Immature natural killer cell (primary cell): ENCODE data around the gene TRERF1. TPM values are rescaled to one million over a fixed set of nuclear protein-coding genes. Genes with fewer than 3 reads are reported as not detected.

ENCODE experiments used
- DNase-seq, 3 donors: peaks; one replicate each; pipeline ENCODE4 v3.0.0; 2022; ENCODE audit warnings: mixed read lengths in 1 of 3
- H3K27ac Mint-ChIP-seq, 6 donors: one replicate each; pipeline ENCODE4 v1.8.0; 2020; ENCODE audit warnings: mixed read lengths in 6 of 6, mild to moderate bottlenecking in 5 of 6, inconsistent platforms in 4 of 6, moderate library complexity in 3 of 6
- H3K27me3 Mint-ChIP-seq, 3 donors: one replicate each; pipeline ENCODE4 v1.8.0; 2020 to 2021; ENCODE audit warnings: low read depth in 3 of 3, mild to moderate bottlenecking in 3 of 3, mixed read lengths in 3 of 3, moderate library complexity in 3 of 3, inconsistent platforms in 1 of 3
- H3K36me3 Mint-ChIP-seq, 3 donors: one replicate each; pipeline ENCODE4 v1.8.0; 2020; ENCODE audit warnings: mixed read lengths in 3 of 3, inconsistent platforms in 2 of 3, mild to moderate bottlenecking in 2 of 3
- H3K4me1 Mint-ChIP-seq, 2 donors: one replicate each; pipeline ENCODE4 v1.8.0; 2020; ENCODE audit warnings: inconsistent platforms in 2 of 2, mild to moderate bottlenecking in 2 of 2, mixed read lengths in 2 of 2, moderate library complexity in 1 of 2
- H3K4me3 Mint-ChIP-seq, 5 donors: one replicate each; pipeline ENCODE4 v1.8.0; 2020; ENCODE audit warnings: mild to moderate bottlenecking in 5 of 5, mixed read lengths in 5 of 5, inconsistent platforms in 3 of 5, moderate library complexity in 3 of 5
- H3K9me3 Mint-ChIP-seq, 6 donors: one replicate each; pipeline ENCODE4 v1.8.0; 2020; ENCODE audit warnings: mild to moderate bottlenecking in 6 of 6, mixed read lengths in 6 of 6, inconsistent platforms in 4 of 6, moderate library complexity in 3 of 6
- polyA plus RNA-seq, 3 donors: library from polyadenylated mRNA; unstranded; fragments of 300-500 nt; fragmentation: Illumina TruSeq; gene quantifications; one replicate each; pipeline ENCODE4 v1.2.3, GENCODE V29; 2021

Gene TRERF1
- polyA plus RNA-seq, 3 donors from 2014 or later, result 1.5 to 8.8 (median 2.1) TPM

DNA sequence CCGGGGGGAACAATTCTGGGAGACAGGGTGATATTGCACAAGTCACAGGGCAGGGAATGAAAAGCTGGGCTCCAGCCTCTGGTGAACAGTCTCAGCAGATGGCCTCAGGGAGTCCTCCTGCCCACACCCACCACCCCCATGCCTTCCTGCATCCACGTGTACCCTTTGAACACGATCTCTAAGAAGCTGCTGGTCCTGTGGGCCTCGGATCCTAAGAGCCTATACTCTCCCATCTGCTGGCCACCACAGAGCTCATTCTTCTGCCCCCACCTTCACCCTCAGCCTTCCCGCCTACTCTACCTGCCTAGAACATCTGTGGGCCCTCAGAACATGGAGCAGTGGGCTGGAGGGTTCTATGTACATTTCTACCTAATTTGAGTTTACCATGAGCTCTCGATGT, 60.3 kb downstream of the TRERF1 start:
- H3K27ac Mint-ChIP-seq, result peak overlapping the region; percentile 85 to 99 (median 98)
- H3K36me3 Mint-ChIP-seq, result no peaks in the 10 kb centered on the region
- H3K4me1 Mint-ChIP-seq, result peaks cover 89 to 96% of the 10 kb centered on the region in 2 donors
- no peaks in the 10 kb centered on the region for H3K9me3 Mint-ChIP-seq
- H3K4me3 Mint-ChIP-seq, result peak overlapping the region; percentile 79 to 86 (median 80)
- no peak for DNase-seq
- peaks cover 0 to 8% (median 0%) of the 10 kb centered on the region in 3 donors for H3K27me3 Mint-ChIP-seq

DNA sequence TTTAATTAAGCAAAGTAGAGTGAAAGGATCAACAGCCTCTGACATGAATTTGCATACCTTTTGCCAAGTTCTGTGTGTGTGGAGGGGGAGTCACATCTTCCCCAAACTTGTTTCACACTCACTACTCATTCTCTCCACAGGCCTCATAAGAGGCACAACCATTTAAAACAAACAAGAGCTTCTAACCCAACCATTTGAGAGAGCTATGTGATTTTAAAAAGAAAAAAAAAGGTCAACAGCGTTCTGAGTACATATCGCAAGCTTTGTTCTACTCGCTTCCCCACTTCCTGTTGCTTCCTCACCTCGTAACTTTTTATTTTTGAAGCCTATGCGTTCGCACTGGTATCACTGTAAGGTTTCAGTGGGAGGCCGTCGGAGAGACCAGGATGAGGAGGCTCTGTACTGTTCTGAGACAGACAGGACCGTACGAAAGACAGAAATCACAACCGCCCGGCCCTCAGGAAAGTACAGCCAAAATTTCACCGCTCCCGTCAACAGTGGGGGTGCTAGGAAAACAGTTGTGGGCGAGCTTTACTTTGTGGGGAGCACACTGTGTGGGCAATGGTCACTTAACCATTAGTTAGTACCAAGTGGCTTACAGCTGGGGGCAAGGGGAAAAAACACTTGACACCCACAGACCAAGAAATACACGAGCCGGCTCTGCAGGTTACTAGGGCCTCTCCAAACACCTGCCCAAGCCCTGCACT, 61.3 kb downstream of the TRERF1 start:
- H3K9me3 Mint-ChIP-seq, result no peaks in the 10 kb centered on the region
- peak; percentile 76 to 86 (median 82) for DNase-seq
- peak overlapping the region; percentile 79 to 86 (median 80) for H3K4me3 Mint-ChIP-seq
- H3K27ac Mint-ChIP-seq, result peak overlapping the region; percentile 85 to 99 (median 98)
- peaks cover 88 to 97% of the 10 kb centered on the region in 2 donors for H3K4me1 Mint-ChIP-seq
- H3K27me3 Mint-ChIP-seq, result peaks cover 0 to 8% (median 0%) of the 10 kb centered on the region in 3 donors
- no peaks in the 10 kb centered on the region for H3K36me3 Mint-ChIP-seq

DNA sequence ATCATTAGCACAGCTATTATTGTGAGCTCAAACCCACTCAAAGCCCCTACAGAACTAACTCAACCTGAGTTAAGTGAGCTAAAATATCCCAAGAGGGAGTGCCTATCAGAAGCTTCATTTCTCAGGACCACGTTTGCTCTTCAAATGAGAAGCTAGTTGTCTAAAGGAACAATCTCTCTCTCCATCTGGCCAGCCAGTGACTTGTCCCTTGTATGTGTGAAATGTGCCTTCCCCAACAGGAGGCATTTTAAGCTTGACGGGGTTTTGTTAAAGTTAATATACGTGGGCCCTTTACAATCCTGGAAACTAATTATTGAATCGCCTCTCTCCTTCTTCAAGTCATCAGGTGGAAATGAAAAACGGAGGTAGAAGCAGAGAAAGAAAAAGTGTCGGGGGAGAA, 62.0 kb downstream of the TRERF1 start:
- Mint-ChIP-seq H3K9me3 (no peaks in the 10 kb centered on the region), H3K27ac (peak overlapping the region; percentile 85 to 99 (median 98)), H3K4me1 (peaks cover 81 to 94% of the 10 kb centered on the region in 2 donors), H3K4me3 (peak overlapping the region; percentile 79 to 86 (median 80)), H3K36me3 (no peaks in the 10 kb centered on the region), H3K27me3 (peaks cover 0 to 8% (median 0%) of the 10 kb centered on the region in 3 donors)
- peak in 2 of 3 donors; percentile 19 to 38 for DNase-seq

DNA sequence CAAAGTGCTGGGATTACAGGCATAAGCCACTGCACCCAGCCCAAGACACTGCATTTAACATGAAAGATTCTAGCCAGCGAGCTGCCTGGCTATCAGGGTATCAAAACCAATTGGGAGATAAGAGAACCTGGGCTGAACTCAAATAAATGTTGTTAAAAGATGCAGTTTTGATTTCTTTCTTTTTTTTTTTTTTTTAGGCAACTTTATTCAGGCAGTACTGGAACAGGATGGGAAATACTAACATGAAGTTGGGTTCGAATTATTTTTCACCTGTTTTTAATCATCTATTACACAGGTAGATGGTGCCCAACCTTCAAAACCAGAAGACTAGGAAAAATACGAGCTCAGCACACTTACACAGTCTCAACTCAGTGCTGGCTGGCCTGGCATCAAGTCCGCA, 63.7 kb downstream of the TRERF1 start:
- DNase-seq, result no peak
- peak overlapping the region; percentile 85 to 99 (median 94) for H3K27ac Mint-ChIP-seq
- peak overlapping the region in 4 of 5 donors; percentile 37 to 76 (median 59) for H3K4me3 Mint-ChIP-seq
- H3K9me3 Mint-ChIP-seq, result no peaks in the 10 kb centered on the region
- H3K27me3 Mint-ChIP-seq, result peaks cover 0 to 8% (median 1%) of the 10 kb centered on the region in 3 donors
- peaks cover 73 to 86% of the 10 kb centered on the region in 2 donors for H3K4me1 Mint-ChIP-seq
- H3K36me3 Mint-ChIP-seq, result peaks cover 0 to 6% (median 0%) of the 10 kb centered on the region in 3 donors

DNA sequence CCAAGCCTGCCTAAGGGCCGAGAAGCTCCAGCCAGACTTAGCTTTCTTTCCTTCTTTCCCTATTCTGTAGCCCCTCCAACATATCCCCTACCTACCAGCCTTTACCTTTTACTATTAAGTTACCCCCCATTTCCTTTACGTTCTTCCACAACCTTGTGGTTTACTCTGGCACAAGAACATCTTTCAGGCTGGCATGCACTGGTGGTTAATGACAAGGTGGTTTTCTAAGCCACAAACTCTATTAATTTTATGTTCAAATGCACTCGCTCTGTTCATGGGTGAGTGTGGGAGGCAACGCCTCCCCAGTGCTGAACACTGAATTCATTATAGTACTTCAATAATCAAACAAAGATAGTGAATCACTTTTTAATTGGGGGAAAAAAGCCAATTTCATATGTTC, 64.4 kb downstream of the TRERF1 start:
- Mint-ChIP-seq H3K27me3 (peaks cover 0 to 8% (median 1%) of the 10 kb centered on the region in 3 donors), H3K27ac (peak overlapping the region; percentile 22 to 83 (median 80)), H3K9me3 (no peaks in the 10 kb centered on the region), H3K4me3 (peak overlapping the region; percentile 25 to 70 (median 65)), H3K36me3 (peaks cover 0 to 6% (median 0%) of the 10 kb centered on the region in 3 donors), H3K4me1 (peaks cover 68 to 82% of the 10 kb centered on the region in 2 donors)
- DNase-seq, result peak; percentile 40 to 66 (median 41)

DNA sequence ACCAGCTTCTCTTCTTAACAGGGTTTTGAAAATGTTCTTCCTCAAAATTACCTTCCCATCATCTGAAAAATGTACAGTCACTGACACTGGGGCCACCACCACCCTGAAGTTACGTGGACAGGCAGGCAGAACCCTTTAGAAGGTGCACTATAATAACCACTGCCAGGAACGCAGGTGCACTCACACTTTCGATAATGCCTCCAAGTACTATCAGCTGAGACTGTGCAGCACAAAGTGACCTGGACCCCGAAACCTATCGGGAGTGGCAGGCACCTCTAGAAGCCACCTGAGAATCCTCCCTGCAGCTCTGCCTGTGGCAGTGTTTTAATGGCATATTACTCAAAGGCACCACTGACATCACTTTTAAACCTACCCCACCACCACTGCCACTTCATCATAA, 66.4 kb downstream of the TRERF1 start:
- Mint-ChIP-seq H3K9me3 (no peaks in the 10 kb centered on the region), H3K4me3 (peak overlapping the region in 1 of 5 donors; percentile 10), H3K27ac (peak overlapping the region in 2 of 6 donors; percentile 12 to 16), H3K27me3 (peaks cover 0 to 3% (median 2%) of the 10 kb centered on the region in 3 donors), H3K4me1 (peaks cover 56 to 81% of the 10 kb centered on the region in 2 donors), H3K36me3 (peaks cover 0 to 6% (median 0%) of the 10 kb centered on the region in 3 donors)
- DNase-seq, result no peak

DNA sequence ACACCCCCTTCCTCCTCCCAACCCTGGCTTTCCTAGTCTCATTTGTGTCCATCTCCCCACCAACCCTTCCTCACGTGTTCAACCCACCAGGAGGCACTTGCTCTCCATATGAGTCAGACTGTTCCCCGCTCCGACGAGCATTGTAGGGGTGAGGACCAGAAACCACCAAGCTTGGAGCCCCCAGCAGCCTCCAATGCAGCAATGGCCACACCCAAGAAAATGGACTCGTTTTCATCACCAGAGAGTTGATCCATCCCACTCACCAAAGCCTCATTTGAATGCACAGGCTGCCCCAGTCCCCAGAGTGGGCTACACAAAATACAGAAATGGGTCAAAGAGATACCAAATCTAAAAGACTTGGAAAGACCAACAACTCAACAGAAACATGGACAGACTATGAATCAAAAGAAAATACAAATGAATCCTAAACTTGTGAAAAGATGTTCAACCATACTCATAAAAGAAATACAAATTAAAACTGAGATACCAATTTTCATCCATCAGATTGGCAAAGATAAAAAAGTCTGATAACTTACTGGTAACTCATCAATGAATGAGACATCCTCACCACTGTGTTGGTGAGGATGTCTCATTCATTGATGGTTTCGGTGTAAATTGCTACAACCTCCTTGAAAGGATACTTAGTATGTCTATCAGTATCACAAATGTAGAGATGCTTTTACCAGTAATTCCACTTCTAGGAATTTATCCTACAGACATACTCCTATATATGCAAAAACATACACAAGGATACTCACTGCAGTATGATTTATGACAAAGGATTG, 68.1 kb downstream of the TRERF1 start:
- Mint-ChIP-seq H3K4me3 (peak overlapping the region in 1 of 5 donors; percentile 6), H3K36me3 (peaks cover 0 to 6% (median 0%) of the 10 kb centered on the region in 3 donors), H3K27ac (peak overlapping the region in 3 of 6 donors; percentile 38 to 61 (median 53)), H3K9me3 (no peaks in the 10 kb centered on the region), H3K4me1 (peaks cover 46 to 78% of the 10 kb centered on the region in 2 donors), H3K27me3 (peaks cover 0 to 3% (median 0%) of the 10 kb centered on the region in 3 donors)
- DNase-seq, result no peak

DNA sequence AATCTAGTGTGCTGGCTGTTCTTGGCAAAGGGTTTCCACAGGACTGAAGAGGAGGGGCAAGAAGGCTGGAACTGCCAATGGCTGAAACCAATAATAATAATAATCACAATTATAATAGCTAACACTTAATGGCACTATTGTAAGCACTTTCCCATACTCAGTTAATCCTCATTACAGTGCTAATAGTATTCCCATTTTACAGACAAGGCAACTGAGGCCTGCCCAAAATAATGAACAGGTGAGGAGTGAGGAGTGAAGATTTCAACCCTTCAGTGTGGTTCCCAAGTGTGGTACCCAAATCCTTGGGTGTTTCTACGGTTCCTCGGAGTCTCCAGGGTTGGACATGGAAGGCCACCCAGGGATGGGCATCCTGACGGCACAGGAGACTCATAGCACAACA, 69.9 kb downstream of the TRERF1 start:
- Mint-ChIP-seq H3K27ac (no peak overlapping the region), H3K4me1 (peaks cover 41 to 76% of the 10 kb centered on the region in 2 donors), H3K4me3 (no peak overlapping the region), H3K9me3 (no peaks in the 10 kb centered on the region), H3K27me3 (peaks cover 0 to 6% (median 0%) of the 10 kb centered on the region in 3 donors), H3K36me3 (peaks cover 0 to 6% (median 3%) of the 10 kb centered on the region in 3 donors)
- no peak for DNase-seq

DNA sequence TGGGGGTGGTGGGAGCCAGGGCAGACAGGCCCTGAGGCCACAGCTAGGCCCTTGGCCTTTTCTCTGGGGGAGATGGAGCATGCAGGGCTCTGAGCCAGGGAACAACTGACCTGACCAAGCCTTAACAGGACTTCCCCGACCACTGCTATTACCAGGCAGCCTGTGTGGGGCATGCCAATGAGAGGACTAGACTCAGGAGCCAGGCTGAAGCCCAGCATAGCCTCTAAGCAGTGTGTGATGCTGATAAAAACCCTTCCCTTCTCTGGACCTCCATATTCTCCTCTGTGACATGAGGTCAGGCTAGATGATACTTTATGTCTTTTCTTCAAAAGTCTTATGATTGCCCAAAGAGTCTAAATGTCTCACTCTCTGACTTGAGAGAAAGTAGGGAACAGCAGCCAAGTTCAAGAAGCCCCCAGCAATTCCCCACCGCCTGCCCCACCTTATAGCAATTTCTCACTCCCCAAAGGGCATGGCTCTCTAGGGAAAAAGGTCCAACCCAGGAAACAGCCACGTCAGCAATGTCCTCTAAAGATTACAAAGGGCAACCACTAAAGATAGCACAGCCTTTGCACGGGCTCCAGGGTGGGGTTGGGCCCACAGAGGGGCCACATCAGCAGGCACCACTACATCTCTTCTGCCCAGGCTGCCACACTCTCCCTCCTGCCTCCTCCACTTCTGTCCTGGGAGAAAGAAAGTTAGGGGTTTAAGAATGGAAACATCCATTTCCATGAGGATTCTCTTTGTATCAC, 71.3 kb downstream of the TRERF1 start:
- Mint-ChIP-seq H3K9me3 (no peaks in the 10 kb centered on the region), H3K4me3 (peak overlapping the region in 1 of 5 donors; percentile 33), H3K27ac (peak overlapping the region in 4 of 6 donors; percentile 29 to 83 (median 54)), H3K36me3 (peaks cover 0 to 9% (median 3%) of the 10 kb centered on the region in 3 donors), H3K27me3 (peaks cover 0 to 6% (median 3%) of the 10 kb centered on the region in 3 donors), H3K4me1 (peaks cover 36 to 75% of the 10 kb centered on the region in 2 donors)
- DNase-seq, result no peak

DNA sequence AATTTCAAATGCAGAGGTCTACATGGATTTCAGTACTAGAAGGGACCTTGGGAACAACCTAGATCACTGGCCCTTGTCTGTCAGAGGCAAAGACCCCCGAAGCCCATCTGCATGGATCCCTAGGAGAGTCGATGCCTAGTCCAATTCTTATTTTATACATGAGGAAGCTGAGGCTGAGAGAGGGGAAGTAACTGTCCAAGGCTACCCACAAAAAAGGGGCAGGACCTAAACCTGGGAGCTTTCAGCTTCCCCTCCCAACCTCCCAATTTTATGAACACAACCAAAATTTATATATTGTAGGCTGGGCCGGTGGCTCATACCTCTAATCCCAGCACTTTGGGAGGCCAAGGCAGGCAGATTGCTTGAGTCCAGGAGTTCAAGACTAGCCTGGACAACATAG, 73.2 kb downstream of the TRERF1 start:
- H3K36me3 Mint-ChIP-seq, result peaks cover 0 to 7% (median 3%) of the 10 kb centered on the region in 3 donors
- no peak overlapping the region for H3K4me3 Mint-ChIP-seq
- H3K4me1 Mint-ChIP-seq, result peaks cover 49 to 82% of the 10 kb centered on the region in 2 donors
- no peaks in the 10 kb centered on the region for H3K9me3 Mint-ChIP-seq
- peaks cover 0 to 6% (median 3%) of the 10 kb centered on the region in 3 donors for H3K27me3 Mint-ChIP-seq
- H3K27ac Mint-ChIP-seq, result peak overlapping the region in 5 of 6 donors; percentile 69 to 81 (median 75)
- no peak for DNase-seq

DNA sequence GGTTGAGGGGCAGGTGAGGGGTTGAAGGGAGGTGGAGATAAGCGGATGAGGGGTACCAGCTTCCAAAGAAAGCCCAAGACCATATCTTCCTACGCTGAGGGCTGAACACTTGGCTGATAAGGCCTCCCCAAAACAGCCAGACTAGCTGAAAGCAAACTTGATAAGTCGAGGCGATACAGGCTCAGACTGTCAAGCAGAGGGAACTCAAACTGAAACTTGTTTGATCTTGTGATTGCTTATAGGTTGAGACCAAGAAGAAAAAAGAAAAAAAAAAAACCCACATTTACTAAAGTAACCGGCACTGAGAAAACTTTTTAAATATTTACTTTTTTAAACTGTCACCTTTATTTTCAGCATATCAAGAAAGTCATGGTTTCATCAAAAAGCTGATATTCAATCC, 73.6 kb downstream of the TRERF1 start:
- Mint-ChIP-seq H3K9me3 (no peaks in the 10 kb centered on the region), H3K4me3 (peak overlapping the region in 1 of 5 donors; percentile 34), H3K4me1 (peaks cover 47 to 82% of the 10 kb centered on the region in 2 donors), H3K27ac (peak overlapping the region in 5 of 6 donors; percentile 69 to 81 (median 75)), H3K36me3 (peaks cover 0 to 3% (median 2%) of the 10 kb centered on the region in 3 donors), H3K27me3 (peaks cover 0 to 5% (median 3%) of the 10 kb centered on the region in 3 donors)
- DNase-seq, result no peak

DNA sequence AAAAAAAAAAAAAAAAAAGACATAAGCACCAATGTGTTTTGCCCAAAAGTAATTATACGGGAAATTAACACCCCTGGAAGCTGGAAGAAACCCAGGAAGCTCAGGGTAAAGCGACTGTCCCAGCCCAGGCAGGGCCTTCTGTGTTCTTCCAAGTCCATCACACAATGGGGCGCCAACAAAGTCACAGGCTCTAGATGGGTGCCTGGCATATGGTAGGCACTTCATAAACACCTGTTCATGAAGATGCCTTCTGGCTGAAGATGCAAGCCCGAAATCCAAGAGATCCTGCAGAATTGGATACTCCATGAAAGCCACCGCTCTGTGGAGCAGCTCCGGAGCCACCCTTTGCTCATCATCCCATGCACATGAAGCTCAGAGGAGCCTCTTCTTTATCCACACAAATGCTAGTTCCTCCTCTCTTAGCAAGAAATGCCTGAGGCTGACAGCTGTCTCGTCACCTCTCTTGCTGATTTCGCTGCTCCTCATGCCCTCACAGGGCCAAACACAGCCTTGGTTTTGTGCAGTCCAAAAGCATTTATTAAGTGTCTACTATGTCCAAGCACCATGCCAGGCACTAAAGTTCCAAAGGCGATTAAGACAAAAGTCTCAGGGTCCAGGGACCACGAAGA, 76.6 kb downstream of the TRERF1 start:
- no peak for DNase-seq
- peaks cover 0 to 3% (median 3%) of the 10 kb centered on the region in 3 donors for H3K27me3 Mint-ChIP-seq
- peaks cover 52 to 70% of the 10 kb centered on the region in 2 donors for H3K4me1 Mint-ChIP-seq
- no peaks in the 10 kb centered on the region for H3K9me3 Mint-ChIP-seq
- peak overlapping the region in 3 of 5 donors; percentile 15 to 54 (median 16) for H3K4me3 Mint-ChIP-seq
- peaks cover 0 to 3% (median 2%) of the 10 kb centered on the region in 3 donors for H3K36me3 Mint-ChIP-seq
- H3K27ac Mint-ChIP-seq, result peak overlapping the region in 5 of 6 donors; percentile 70 to 87 (median 75)
